HepG2 (cell line): ENCODE measurements around the gene RPL41.

Experiments
- GABPA ChIP-seq, 2 experiments: IDR thresholded peaks; 2 replicates each; pipeline ENCODE4 v1.6.1; 2011 to 2016; ENCODE audit warnings: low read depth in 2 of 2, low read length in 1 of 2, missing biosample characterization in 1 of 2, missing genetic modification characterization in 1 of 2
- NR2F2 ChIP-seq: IDR thresholded peaks from 2 replicates; pipeline ENCODE4 v1.6.1; 2012; ENCODE audit warnings: low read depth, inconsistent platforms, borderline replicate concordance
- SMAD9 ChIP-seq: sonication (generic); formaldehyde crosslinking; IDR thresholded peaks from 2 replicates; pipeline ENCODE4 v1.5.1; 2020; ENCODE audit warnings: mild to moderate bottlenecking, missing genetic modification reagents

DNA sequence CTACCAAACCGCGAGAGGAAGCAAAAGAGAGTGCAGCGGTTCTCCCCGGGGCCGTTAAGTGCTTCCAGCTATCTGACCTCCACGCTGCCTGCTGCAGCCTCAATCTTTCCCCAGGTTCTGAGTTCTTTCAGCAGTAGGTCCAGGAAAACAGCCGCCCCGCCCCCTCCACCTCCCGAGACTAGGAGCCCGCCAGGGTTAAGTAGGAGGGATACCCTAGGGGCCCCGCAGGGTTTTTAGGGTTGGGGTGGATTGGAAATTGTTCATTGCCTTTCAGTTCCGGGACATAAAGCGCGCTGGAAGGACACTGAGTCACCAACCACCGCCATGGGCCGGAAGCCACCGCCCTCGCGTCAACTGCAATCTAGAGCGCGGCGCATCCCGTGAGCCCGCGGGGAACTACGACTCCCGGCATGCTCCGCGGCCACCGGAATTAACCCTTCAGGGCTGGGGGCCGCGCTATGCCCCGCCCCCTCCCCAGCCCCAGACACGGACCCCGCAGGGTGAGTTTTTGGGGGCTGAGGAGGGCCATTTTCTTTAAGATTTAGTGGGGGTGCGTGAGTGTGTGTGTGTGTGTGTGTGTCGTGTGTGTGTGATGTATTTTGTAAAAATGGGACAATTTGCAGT is 35.8 kb downstream of the RPL41 start, which contains the start of gene MYL6B:
- peak; percentile 81 for TF ChIP-seq GABPA (IDR thresholded peaks at IDR 0.05; ENCODE audit: low read depth, low read length)
- TF ChIP-seq GABPA (CRISPR knock-in tag; IDR thresholded peaks at IDR 0.05; ENCODE audit: low read depth): peak; percentile 92
- no peak for TF ChIP-seq NR2F2
- TF ChIP-seq SMAD9: 0 out of 2 replicates have a peak, but pooled peaks have one; percentile 25
